Panc1 (cell line): Measurements from ENCODE around the gene HHAT. TPM values are rescaled to one million over a fixed set of nuclear protein-coding genes. Genes with fewer than 3 reads are reported as not detected.

ENCODE experiments used
- ATAC-seq: fragments of 200-7000 bp; cut with Tn5 transposase; 2 replicates; pipeline ENCODE4 v1.9.1; 2020; ENCODE audit warnings: mild to moderate bottlenecking, moderate library complexity
- BruUV-seq: library from RNA; stranded (reverse); fragments of 400-500 nt; replicated peaks from 2 replicates; lab custom pipeline; 2021; lab: Mats Ljungman, UMichigan
- CTCF ChIA-PET: fragments of 300-600 bp; sonication (Branson Sonifier 250); formaldehyde crosslinking; loops from one replicate; lab custom pipeline; 2022; ENCODE audit warnings: antibody characterized with exemption; lab: Charles Lee
- POLR2A ChIA-PET: fragments of 300-600 bp; sonication (Branson Sonifier 250); formaldehyde crosslinking; loops from one replicate; lab custom pipeline; 2022; ENCODE audit warnings: antibody characterized with exemption; lab: Charles Lee
- DNase-seq: peaks from one replicate; pipeline ENCODE4 v3.0.0-alpha.2; 2010; ENCODE audit warnings: low read depth, low spot score
- H3K27ac ChIP-seq: 2 replicates; pipeline ENCODE4 v1.5.1; 2011; ENCODE audit warnings: mild to moderate bottlenecking, low read length, inconsistent platforms
- H3K27me3 ChIP-seq: fragments of 200-500 bp; sonication (Bioruptor generic); 2 replicates; pipeline ENCODE4 v1.6.0; 2014; ENCODE audit warnings: low read length, inconsistent platforms; ENCODE audit not compliant: control insufficient read depth, insufficient read depth
- H3K36me3 ChIP-seq: fragments of 200-500 bp; sonication (Bioruptor generic); 2 replicates; pipeline ENCODE4 v1.5.1; 2014; ENCODE audit warnings: inconsistent platforms, mild to moderate bottlenecking, low read length, moderate library complexity; ENCODE audit not compliant: control insufficient read depth, insufficient read depth
- H3K4me1 ChIP-seq: 2 replicates; pipeline ENCODE4 v1.5.1; 2011; ENCODE audit warnings: inconsistent platforms, mild to moderate bottlenecking, low read length, moderate library complexity; ENCODE audit not compliant: control insufficient read depth, insufficient read depth
- H3K4me3 ChIP-seq, 2 experiments: 2 replicates each; pipeline ENCODE4 v1.5.1; 2011 to 2012; ENCODE audit warnings: low read depth in 2 of 2, low read length in 2 of 2, mild to moderate bottlenecking in 2 of 2, inconsistent platforms in 1 of 2, moderate library complexity in 1 of 2
- H3K9me3 ChIP-seq: fragments of 200-500 bp; sonication (Bioruptor generic); 2 replicates; pipeline ENCODE4 v1.5.1; 2014; ENCODE audit warnings: low read depth, mild to moderate bottlenecking, inconsistent platforms, low read length, moderate library complexity; ENCODE audit not compliant: control insufficient read depth, insufficient read depth
- CTCF ChIP-seq: fragments of 450-650 bp; IDR thresholded peaks from 2 replicates; pipeline ENCODE4 v1.5.1; 2017; ENCODE audit warnings: mild to moderate bottlenecking
- POLR2AphosphoS5 ChIP-seq: IDR thresholded peaks from 2 replicates; pipeline ENCODE4 v1.6.1; 2012; ENCODE audit warnings: mild to moderate bottlenecking, low read depth, low read length, moderate library complexity
- REST ChIP-seq, 2 experiments: IDR thresholded peaks; 2 replicates each; pipeline ENCODE4 v1.6.1; 2011 to 2012; ENCODE audit warnings: low read depth in 2 of 2, control low read depth in 1 of 2, low read length in 1 of 2, mild to moderate bottlenecking in 1 of 2, moderate library complexity in 1 of 2; ENCODE audit not compliant: insufficient read depth in 1 of 2
- SIN3A ChIP-seq: IDR thresholded peaks from 2 replicates; pipeline ENCODE4 v1.6.1; 2012; ENCODE audit warnings: low read depth, mild to moderate bottlenecking, low read length, moderate library complexity, borderline replicate concordance; ENCODE audit not compliant: insufficient read depth
- TCF7L2 ChIP-seq: IDR thresholded peaks from 2 replicates; pipeline ENCODE4 v1.6.1; 2011; ENCODE audit warnings: mild to moderate bottlenecking, low read depth, low read length, inconsistent platforms
- in situ Hi-C: cut with HindIII; loops from 2 replicates; pipeline ENCODE4 v1.10.0; 2016; ENCODE audit warnings: low sequenced_read_pairs, low pct_unique_long_range_greater_than_20kb
- intact Hi-C: fragments of 100-400 bp; cut with micrococcal nuclease; formaldehyde crosslinking; loops from one replicate; pipeline ENCODE4 v1.10.0; 2022; ENCODE audit not compliant: unreplicated experiment
- total RNA-seq: library from RNA; stranded (reverse); gene quantifications from one replicate; pipeline ENCODE4 v1.2.1, GENCODE V29; 2021; ENCODE audit not compliant: unreplicated experiment

Gene HHAT
- total RNA-seq, 1 experiment from 2014 or later = 2.3 TPM

- POLR2A ChIA-PET = interaction anchor here (0.7 kb wide), 1 partner anchor 10 kb away, joined by 5 read pairs; no protein-coding TSS in a partner anchor
These were observed 187.5 kb downstream of the HHAT start for GRCh38 chr1:210516092-210516656.

More at GRCh38 chr1:210516092-210516656, 187.5 kb downstream of the HHAT start:
- DNase-seq (no peak), ATAC-seq (no peak)
- BruUV-seq = no TSS peak
- H3K27me3 ChIP-seq = no peaks in the 10 kb centered on the region
- no peaks in the 10 kb centered on the region for H3K4me1 ChIP-seq
- H3K9me3 ChIP-seq = no peaks in the 10 kb centered on the region
- in situ Hi-C loops = no loop called here
- TF ChIP-seq CTCF (no peak), SIN3A (no peak), TCF7L2 (no peak), POLR2AphosphoS5 (no peak), REST (IDR thresholded peaks at IDR 0.05; ENCODE audit: insufficient read depth in 1 of 2, low read depth in 2 of 2, low read length in 1 of 2) (no peak)
- intact Hi-C loops = no loop called here
- H3K36me3 ChIP-seq = no peaks in the 10 kb centered on the region
- H3K27ac ChIP-seq = no peak overlapping the region
- CTCF ChIA-PET = interaction anchor here (0.6 kb wide), 1 partner anchor 433 kb away, joined by 3 read pairs; no protein-coding TSS in a partner anchor
- no peak overlapping the region for H3K4me3 ChIP-seq
